SK-N-SH treated with all-trans-retinoic acid at 6 μM for 48 hours (cell line): ENCODE measurements around the gene TOM1L2.

Experiments used
- ARNTL ChIP-seq: fragments of 450-650 bp; formaldehyde crosslinking; IDR thresholded peaks from 2 replicates; pipeline ENCODE4 v1.5.0; 2020; ENCODE audit warnings: low read depth, mild to moderate bottlenecking, moderate library complexity, borderline replicate concordance
- CREB5 ChIP-seq: fragments of 250-450 bp; sonication (Bioruptor Pico); IDR thresholded peaks from 2 replicates; pipeline ENCODE4 v1.5.1; 2020; ENCODE audit warnings: low read depth, mild to moderate bottlenecking, moderate library complexity
- CSRNP3 ChIP-seq: fragments of 250-450 bp; sonication (Bioruptor Pico); IDR thresholded peaks from 2 replicates; pipeline ENCODE4 v1.5.1; 2021; ENCODE audit warnings: mild to moderate bottlenecking, moderate library complexity
- ESRRG ChIP-seq: fragments of 250-450 bp; sonication (Bioruptor Pico); IDR thresholded peaks from 2 replicates; pipeline ENCODE4 v1.6.1; 2021; ENCODE audit warnings: mild to moderate bottlenecking
- TOX ChIP-seq: fragments of 250-450 bp; sonication (Bioruptor Pico); IDR thresholded peaks from 2 replicates; pipeline ENCODE4 v1.8.0; 2021; ENCODE audit warnings: mild to moderate bottlenecking, moderate library complexity, borderline replicate concordance
- TSHZ2 ChIP-seq: fragments of 250-450 bp; sonication (Bioruptor Pico); IDR thresholded peaks from 2 replicates; pipeline ENCODE4 v1.5.0; 2020; ENCODE audit warnings: mild to moderate bottlenecking, moderate library complexity
- ZC3H10 ChIP-seq: fragments of 250-450 bp; sonication (Bioruptor Pico); IDR thresholded peaks from 2 replicates; pipeline ENCODE4 v1.5.1; 2021; ENCODE audit warnings: mild to moderate bottlenecking, moderate library complexity
- ZFP3 ChIP-seq: fragments of 250-450 bp; sonication (Bioruptor Pico); IDR thresholded peaks from 2 replicates; pipeline ENCODE4 v1.5.0; 2020; ENCODE audit warnings: mild to moderate bottlenecking, moderate library complexity

DNA sequence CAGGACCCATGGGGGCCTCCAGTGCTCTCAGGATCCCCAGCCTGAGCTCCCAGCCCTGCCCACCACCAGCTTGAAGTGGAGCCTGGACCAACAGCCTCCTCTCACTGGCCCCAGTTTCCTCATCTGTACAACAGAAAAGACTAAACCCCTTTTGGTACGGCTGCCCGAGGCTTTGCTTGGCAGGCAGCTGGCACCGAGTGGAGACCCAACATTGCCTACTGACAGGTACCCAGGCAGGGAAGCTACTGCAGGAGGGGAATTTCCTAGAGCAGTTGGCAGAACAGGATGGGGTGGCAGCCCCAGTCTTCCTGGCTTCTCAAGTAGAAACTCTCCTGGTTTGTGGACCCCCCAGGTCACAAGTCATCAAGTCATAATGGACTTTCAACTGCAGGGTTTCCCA, 149.6 kb downstream of the TOM1L2 start:
- TF ChIP-seq TSHZ2 (CRISPR knock-in tag) (no peak), ESRRG (no peak), TOX (CRISPR knock-in tag) (no peak), CREB5 (CRISPR knock-in tag) (no peak), CSRNP3 (CRISPR knock-in tag) (no peak), ZFP3 (CRISPR knock-in tag) (no peak), ARNTL (no peak), ZC3H10 (CRISPR knock-in tag) (no peak)
